Stimulated activated naive CD8-positive, alpha-beta T cell treated with anti-CD3 and anti-CD28 coated beads, Interleukin-15, Interleukin-2, amounts not matched to agents 100 ng/mL and 50 ng/mL, for 24 hours (primary cell): ENCODE data around the gene ZNF653.

Experiments used
- H3K27ac Mint-ChIP-seq: one replicate; pipeline ENCODE4 v1.8.0; 2021; ENCODE audit warnings: mild to moderate bottlenecking, mixed read lengths
- H3K27me3 Mint-ChIP-seq: one replicate; pipeline ENCODE4 v1.8.0; 2021; ENCODE audit warnings: mixed read lengths
- H3K36me3 Mint-ChIP-seq: one replicate; pipeline ENCODE4 v1.8.0; 2021; ENCODE audit warnings: low read depth, mixed read lengths
- H3K4me1 Mint-ChIP-seq: one replicate; pipeline ENCODE4 v1.8.0; 2021; ENCODE audit warnings: low read depth, mixed read lengths
- H3K4me3 Mint-ChIP-seq: one replicate; pipeline ENCODE4 v1.8.0; 2021; ENCODE audit warnings: mild to moderate bottlenecking, mixed read lengths
- H3K9me3 Mint-ChIP-seq: one replicate; pipeline ENCODE4 v1.8.0; 2021; ENCODE audit warnings: mixed read lengths

The ZNF653 gene

GRCh38 chr19:11505504-11506100 lies at the start of gene ZNF653:
Gene ZNF653, minus strand, starts transcription at chr19:11505839. Its CDS starts 53 bp downstream, at chr19:11505786.
- peaks cover 9% of the 10 kb centered on the region for H3K36me3 Mint-ChIP-seq
- H3K27ac Mint-ChIP-seq: peak within 1 kb of the TSS; percentile 93
- H3K9me3 Mint-ChIP-seq: no peaks in the 10 kb centered on the region
- H3K4me1 Mint-ChIP-seq: peaks cover 25% of the 10 kb centered on the region
- H3K27me3 Mint-ChIP-seq: no peaks in the 10 kb centered on the region
- H3K4me3 Mint-ChIP-seq: peak within 1 kb of the TSS; percentile 87

GRCh38 chr19:11555246-11555645 lies 49.6 kb upstream of the ZNF653 start:
- Mint-ChIP-seq H3K4me3 (no peak overlapping the region), H3K4me1 (peaks cover 37% of the 10 kb centered on the region), H3K27ac (peak overlapping the region; percentile 24), H3K27me3 (no peaks in the 10 kb centered on the region), H3K9me3 (no peaks in the 10 kb centered on the region), H3K36me3 (peaks cover 28% of the 10 kb centered on the region)

- Mint-ChIP-seq H3K9me3 (no peaks in the 10 kb centered on the region), H3K27ac (peak overlapping the region; percentile 32), H3K36me3 (peaks cover 28% of the 10 kb centered on the region), H3K4me3 (no peak overlapping the region), H3K4me1 (peaks cover 31% of the 10 kb centered on the region), H3K27me3 (no peaks in the 10 kb centered on the region)
Observed at GRCh38 chr19:11554160-11554559, 48.5 kb upstream of the ZNF653 start.

GRCh38 chr19:11552666-11553372 lies 47.2 kb upstream of the ZNF653 start:
- Mint-ChIP-seq H3K27me3 (no peaks in the 10 kb centered on the region), H3K27ac (no peak overlapping the region), H3K9me3 (no peaks in the 10 kb centered on the region), H3K4me3 (no peak overlapping the region), H3K36me3 (peaks cover 24% of the 10 kb centered on the region), H3K4me1 (peaks cover 24% of the 10 kb centered on the region)

DNA sequence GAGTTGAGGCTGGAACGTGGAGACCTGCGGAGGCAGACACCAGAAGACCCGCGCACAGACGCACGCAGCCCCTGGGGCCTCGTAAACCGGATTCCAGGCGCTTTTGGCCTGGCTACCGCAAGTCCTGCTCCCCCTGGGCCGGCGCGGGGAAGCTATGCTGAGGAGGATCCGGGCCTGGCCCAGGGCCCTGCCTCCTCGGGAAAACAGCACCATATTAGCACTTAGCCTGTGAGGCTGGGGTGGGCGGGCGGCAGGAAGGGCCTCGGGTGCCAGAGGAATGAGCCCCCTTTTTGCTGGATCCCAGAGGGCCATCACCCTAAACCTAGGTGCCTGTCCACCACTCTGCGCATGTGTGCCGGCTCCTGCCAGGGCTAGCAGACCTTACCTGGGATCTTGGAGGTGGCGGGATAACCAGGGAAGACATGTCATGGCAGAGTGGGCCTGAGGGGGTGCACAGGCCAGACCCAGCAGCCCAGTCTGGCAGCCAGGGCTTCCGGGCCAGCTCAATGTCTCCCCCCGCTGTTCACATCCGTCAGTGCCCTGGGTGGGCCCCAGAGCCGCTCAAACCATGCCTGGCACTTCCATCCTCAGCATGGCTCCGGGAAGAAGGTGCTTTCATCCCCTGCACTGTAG lies 46.1 kb upstream of the ZNF653 start:
- peaks cover 18% of the 10 kb centered on the region for H3K36me3 Mint-ChIP-seq
- no peak overlapping the region for H3K4me3 Mint-ChIP-seq
- no peaks in the 10 kb centered on the region for H3K27me3 Mint-ChIP-seq
- peaks cover 16% of the 10 kb centered on the region for H3K4me1 Mint-ChIP-seq
- no peaks in the 10 kb centered on the region for H3K9me3 Mint-ChIP-seq
- no peak overlapping the region for H3K27ac Mint-ChIP-seq

GRCh38 chr19:11550265-11550664 lies 44.6 kb upstream of the ZNF653 start:
- H3K4me1 Mint-ChIP-seq: peaks cover 7% of the 10 kb centered on the region
- H3K9me3 Mint-ChIP-seq: no peaks in the 10 kb centered on the region
- H3K27ac Mint-ChIP-seq: no peak overlapping the region
- H3K4me3 Mint-ChIP-seq: no peak overlapping the region
- H3K27me3 Mint-ChIP-seq: no peaks in the 10 kb centered on the region
- H3K36me3 Mint-ChIP-seq: peaks cover 10% of the 10 kb centered on the region

GRCh38 chr19:11549386-11549953 lies 43.8 kb upstream of the ZNF653 start:
- Mint-ChIP-seq H3K27me3 (no peaks in the 10 kb centered on the region), H3K9me3 (no peaks in the 10 kb centered on the region), H3K36me3 (peaks cover 8% of the 10 kb centered on the region), H3K4me3 (no peak overlapping the region), H3K4me1 (peaks cover 7% of the 10 kb centered on the region), H3K27ac (no peak overlapping the region)

GRCh38 chr19:11547929-11548700 lies 42.5 kb upstream of the ZNF653 start:
- Mint-ChIP-seq H3K36me3 (no peaks in the 10 kb centered on the region), H3K4me1 (no peaks in the 10 kb centered on the region), H3K27me3 (peaks cover 5% of the 10 kb centered on the region), H3K4me3 (no peak overlapping the region), H3K9me3 (no peaks in the 10 kb centered on the region), H3K27ac (no peak overlapping the region)

DNA sequence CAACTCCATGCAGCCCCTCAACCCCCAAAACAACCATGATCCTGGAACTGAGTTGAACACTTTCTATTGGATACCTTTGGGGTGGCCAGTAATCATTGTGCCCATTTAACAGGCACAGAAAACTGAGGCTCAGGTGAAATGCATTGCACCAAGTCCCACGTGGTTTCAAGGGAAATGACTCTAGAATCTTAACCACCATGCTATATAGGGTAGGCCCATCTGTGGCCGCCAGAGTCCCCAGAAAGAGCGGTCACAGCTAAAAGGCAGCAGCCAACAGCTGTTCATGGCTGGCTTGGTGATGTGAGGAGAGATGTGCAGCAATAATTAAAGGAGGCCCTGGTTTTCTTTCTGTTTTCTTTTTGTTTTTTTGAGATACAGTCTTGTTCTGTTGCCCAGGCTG lies 35.6 kb upstream of the ZNF653 start:
- H3K27ac Mint-ChIP-seq: no peak overlapping the region
- H3K36me3 Mint-ChIP-seq: no peaks in the 10 kb centered on the region
- H3K27me3 Mint-ChIP-seq: peaks cover 28% of the 10 kb centered on the region
- H3K4me1 Mint-ChIP-seq: no peaks in the 10 kb centered on the region
- no peak overlapping the region for H3K4me3 Mint-ChIP-seq
- no peaks in the 10 kb centered on the region for H3K9me3 Mint-ChIP-seq

GRCh38 chr19:11540645-11541044 lies 35.0 kb upstream of the ZNF653 start:
- Mint-ChIP-seq H3K4me3 (no peak overlapping the region), H3K9me3 (no peaks in the 10 kb centered on the region), H3K27ac (no peak overlapping the region), H3K27me3 (peaks cover 28% of the 10 kb centered on the region), H3K36me3 (no peaks in the 10 kb centered on the region), H3K4me1 (peaks cover 2% of the 10 kb centered on the region)

DNA sequence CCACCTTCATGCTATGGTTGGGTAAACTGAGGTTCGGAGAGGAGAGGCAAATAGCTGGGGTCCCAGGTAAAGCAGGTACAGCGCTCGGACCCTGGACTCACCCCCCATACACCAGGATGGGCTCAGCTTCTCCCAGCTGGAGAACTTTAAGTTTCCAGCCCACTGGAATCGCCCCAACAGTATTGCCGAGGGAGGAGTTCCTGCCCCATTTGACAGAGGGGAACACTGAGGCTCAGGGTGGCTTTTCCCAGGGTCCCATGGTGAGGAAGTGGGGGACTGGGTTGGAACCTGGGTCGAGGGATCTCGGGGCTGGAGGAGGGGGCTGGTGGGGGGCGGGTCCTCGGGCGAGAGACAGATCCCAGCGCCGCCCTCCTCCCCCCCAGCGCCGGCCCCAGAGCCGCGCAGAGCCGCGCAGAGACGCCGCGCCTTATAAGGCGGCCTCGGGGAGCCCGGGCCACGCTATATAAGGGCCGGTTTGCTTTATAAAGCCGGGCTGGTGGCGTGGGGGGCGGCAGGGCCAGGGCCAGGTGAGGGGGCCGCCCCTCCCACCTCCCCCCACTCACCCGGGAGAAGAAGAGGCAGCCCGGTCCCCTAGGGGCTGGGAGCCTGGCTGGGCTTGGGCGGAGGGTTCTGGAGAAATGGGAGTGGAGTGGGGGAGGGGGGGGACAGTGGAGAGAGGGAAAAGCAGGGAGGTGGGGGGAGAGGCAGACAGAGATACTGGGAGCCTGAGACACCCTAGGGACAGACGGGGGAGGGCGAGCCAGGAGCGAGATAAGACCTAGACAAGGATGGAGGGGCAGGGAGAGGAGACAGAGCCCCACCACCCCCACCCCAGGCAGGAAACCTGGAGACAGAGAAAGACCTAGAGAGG lies 34.1 kb upstream of the ZNF653 start:
- Mint-ChIP-seq H3K4me3 (no peak overlapping the region), H3K4me1 (peaks cover 8% of the 10 kb centered on the region), H3K27me3 (peaks cover 28% of the 10 kb centered on the region), H3K9me3 (no peaks in the 10 kb centered on the region), H3K27ac (no peak overlapping the region), H3K36me3 (no peaks in the 10 kb centered on the region)

DNA sequence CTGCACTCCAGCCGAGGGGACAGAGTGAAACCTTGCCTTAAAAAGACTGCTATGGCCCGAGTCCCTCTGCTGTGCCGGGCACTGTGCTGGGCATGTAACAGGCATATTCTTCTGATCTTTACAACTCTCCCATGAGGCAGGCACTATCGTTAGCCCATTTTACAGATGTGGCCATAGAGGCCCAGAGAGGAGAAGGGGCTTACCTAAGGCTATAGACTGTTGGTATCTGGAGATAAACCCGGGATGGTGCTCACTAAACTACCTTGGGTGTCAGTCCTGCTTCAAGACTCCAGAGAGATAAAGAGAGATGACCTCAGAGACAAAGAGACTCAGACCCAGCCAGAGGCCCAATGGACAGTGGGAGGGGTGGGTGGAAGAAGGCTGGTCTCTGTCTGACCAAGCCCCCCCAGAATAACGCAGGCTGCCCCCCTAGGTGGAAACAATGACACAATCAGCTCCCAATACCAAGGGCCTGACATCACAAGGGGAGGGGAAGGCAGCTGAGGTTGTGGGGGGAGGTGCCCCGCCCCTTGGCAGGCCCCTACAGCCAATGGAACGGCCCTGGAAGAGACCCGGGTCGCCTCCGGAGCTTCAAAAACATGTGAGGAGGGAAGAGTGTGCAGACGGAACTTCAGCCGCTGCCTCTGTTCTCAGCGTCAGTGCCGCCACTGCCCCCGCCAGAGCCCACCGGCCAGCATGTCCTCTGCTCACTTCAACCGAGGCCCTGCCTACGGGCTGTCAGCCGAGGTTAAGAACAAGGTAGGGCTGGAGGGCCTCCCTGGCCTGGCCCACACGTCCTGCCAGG lies 32.8 kb upstream of the ZNF653 start, which contains the start of gene CNN1:
Gene CNN1 (plus strand): TSS at position 620 of the 805 bp plus-strand sequence. CDS start 77 bp downstream, at position 697.
- Mint-ChIP-seq H3K27ac (no peak within 1 kb of the TSS), H3K9me3 (no peaks in the 10 kb centered on the region), H3K4me3 (no peak within 1 kb of the TSS)

More for the DNA sequence above, 32.8 kb upstream of the ZNF653 start, which contains the start of gene CNN1:
- Mint-ChIP-seq H3K36me3 (no peaks in the 10 kb centered on the region), H3K4me1 (peaks cover 11% of the 10 kb centered on the region), H3K27me3 (peaks cover 23% of the 10 kb centered on the region)
